NCI-H1417 treated with DMSO at 0.1 percent for 48 hours (cell line): ENCODE data around the gene ZMYND8.
"Not testable (repeated sequence)": the region's sequence is repeated elsewhere in the genome, so short reads cannot be mapped to it uniquely, and the experiment has no call there.

Experiments used
- DNase-seq: peaks from one replicate; lab custom pipeline; 2025; lab: John Stamatoyannopoulos, UW

Gene ZMYND8

DNA sequence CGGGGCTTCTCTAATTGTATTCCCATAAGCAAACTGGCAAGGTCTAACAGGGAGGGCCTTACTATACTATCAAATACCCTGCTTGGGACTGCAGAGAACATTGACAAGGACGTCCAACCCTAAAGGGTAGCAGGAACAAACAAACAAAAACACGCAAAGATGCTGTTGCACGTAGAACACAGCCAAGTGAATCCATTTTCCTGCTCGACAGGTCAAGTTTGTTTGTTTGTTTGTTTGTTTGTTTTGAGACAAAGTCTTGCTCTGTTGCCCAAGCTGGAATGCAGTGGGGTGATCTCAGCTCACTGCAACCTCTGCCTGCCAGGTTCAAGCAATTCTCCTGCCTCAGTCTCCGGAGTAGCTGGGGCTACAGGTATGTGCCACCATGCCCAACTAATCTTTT, 91.3 kb downstream of the ZMYND8 start:
- no peak for DNase-seq

DNA sequence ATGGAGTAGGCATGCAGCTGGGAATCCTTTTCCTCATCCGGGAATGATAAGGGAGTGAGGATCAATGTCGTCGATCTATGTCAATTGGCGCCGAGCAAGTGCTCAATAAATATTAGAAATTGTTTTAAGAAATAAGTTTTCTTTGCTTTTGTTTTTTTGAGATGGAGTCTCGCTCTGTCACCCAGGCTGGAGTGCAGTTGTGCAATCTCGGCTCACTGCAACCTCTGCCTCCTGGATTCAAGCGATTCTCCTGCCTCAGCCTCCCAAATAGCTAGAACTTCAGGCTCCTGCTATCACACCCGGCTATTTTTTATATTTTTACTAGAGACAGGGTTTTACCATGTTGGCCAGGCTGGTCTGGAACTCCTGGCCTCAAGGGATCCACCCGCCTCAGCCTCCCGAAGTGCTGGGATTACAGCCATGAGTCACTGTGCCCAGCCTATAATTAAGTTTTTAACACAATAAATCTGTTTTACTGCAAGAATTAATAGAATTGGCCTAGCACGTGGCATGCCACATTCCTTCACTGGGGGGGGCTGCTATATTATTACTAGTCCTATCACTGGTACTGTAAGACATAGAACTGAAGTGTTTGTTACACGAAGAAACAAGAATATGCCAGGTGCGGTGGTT, 92.2 kb downstream of the ZMYND8 start:
- not testable (repeated sequence) for DNase-seq

DNA sequence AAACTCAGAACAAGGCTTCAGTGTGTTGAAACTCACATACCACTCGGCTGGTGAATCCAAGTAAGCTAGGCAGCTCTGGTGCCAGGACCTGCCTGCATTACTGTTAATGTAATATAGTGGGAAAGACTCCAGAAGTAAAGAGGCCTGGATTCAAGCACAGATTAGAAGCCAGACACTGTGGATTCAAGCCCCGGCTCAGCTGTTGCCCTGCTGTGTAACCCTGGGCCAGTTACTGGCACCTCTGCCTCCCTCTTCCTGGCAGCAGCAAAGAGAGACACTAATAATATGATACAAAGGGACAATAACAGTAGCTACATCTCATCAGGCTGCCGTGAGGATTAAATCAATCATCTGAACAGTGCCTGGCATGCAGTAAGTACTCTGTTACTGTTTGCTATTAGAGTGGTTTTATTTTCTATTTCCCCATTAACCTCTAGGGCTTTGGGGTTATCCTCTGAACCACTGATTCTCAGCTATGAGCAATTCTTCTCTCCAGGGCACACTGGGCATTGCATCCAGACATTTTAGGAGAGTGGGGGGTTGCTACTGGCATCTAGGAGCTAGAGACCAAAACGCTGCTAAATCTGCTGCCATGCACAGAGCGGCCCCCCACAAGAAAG, 92.9 kb downstream of the ZMYND8 start:
- no peak for DNase-seq

DNA sequence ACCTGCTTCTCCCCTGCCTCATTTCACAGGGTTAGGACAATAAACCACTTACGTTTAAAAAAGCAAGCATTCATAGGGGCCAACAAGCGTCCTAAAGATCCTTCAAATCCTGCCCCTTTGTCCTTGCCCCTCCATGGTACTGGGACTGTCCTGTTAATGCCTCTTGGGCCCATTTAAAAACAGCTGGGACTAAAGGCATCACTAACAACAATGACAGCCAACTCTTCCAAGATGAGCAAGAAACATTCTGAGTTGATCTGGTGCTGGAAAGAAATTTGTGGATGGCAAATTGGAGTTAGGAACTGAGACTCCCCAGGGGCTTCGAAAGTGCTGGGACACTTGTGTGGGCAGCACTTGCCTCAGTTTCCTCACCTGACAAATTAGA, 93.4 kb downstream of the ZMYND8 start:
- DNase-seq = no peak

DNA sequence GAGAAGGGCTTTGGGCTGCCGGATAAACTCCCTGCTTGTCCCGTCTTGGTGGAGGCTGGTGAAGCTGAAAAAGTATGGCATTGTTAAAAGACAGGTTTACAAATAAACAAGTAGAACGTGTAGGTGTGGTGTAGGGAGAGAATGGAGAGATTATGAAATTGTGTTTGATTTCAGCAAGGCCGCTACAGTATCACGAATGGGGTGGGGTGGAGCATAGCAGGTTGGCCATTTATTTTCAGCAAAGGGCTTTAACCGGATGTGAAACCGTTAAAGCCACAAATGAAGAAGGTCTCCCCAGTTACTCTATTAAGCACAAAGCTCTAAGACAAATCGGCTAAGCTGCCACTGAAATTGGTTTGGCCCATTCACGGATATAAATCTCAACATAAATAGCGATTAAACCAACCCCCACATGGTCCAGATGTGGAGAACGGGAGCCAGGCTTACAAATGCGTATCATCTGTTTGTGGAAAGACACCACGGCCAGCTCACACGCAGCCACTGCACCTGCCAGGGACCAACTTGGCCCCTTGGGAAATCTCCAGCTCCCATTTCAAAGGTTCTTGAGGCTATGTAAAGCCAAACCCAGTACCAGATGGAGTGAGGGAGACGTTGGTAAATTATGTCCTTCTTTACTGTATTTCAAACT, 94.0 kb downstream of the ZMYND8 start:
- no peak for DNase-seq

DNA sequence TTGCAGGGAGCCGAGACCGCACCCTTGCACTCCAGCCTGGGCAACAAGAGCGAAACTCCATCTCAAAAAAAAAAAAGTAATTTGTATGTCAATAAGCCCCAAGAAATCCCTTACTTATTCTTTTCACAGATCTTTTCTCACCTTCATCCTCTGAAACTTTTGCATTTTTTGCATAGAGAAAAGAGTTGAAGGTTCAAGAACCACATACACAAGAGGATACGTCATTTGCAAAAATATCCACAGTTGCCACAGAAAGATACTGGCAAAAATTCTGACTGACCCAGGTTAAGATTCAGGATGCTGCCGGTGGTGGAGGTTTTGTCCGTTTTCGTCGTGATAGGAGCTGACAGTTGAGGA, 94.5 kb downstream of the ZMYND8 start:
- no peak for DNase-seq

DNA sequence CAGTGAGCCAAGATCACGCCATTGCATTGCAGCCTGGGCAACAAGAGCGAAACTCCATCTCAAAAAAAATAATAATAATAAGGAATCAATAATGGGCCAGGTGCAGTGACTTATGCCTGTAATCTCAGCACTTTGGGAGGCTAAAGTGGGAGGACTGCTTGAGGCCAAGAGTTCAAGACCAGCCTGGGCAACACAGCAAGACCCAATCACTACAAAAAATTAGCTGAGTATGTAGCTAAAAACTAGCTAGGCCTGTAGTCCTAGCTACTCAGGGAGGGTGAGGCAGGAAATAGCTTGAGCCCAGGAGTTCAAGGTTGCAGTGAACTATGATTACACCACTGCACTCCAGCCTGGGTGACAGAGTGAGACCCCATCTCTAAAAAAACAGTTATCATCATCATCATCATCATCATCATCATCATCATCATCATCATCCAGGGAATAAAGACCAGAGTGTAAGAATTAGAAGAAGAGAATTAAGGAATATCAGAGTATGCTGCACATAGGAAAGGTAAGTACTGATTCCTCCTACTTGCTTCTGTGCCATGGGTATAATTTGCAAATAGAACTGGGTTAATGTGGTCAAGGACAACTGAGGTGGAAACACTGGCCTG, 95.2 kb downstream of the ZMYND8 start:
- DNase-seq = not testable (repeated sequence)

DNA sequence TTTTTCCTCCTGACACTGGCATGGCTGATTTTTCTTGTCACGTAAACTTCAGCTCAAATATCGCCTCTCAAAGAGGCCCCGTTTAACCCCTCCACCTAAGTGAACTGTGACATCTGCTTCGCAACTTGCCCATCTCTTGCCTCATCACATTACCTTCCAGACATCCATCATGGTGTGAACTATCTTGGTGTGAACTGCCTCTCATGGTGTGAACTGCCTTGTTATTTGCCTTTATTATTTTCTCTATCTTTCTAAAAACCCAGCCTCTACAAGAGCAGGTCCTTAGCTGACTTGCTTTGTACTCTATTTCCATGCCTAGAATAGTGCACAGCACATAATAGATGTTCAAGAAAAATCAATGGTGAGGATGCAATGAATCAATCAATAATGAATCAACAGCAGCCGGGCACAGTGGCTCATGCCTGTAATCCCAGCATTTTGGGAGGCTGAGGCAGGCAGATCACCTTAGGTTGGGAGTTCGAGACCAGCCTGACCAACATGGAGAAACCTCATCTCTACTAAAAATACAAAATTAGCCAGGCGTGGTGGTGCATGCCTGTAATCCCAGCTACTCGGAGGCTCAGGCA, 95.9 kb downstream of the ZMYND8 start:
- DNase-seq = not testable (repeated sequence)

DNA sequence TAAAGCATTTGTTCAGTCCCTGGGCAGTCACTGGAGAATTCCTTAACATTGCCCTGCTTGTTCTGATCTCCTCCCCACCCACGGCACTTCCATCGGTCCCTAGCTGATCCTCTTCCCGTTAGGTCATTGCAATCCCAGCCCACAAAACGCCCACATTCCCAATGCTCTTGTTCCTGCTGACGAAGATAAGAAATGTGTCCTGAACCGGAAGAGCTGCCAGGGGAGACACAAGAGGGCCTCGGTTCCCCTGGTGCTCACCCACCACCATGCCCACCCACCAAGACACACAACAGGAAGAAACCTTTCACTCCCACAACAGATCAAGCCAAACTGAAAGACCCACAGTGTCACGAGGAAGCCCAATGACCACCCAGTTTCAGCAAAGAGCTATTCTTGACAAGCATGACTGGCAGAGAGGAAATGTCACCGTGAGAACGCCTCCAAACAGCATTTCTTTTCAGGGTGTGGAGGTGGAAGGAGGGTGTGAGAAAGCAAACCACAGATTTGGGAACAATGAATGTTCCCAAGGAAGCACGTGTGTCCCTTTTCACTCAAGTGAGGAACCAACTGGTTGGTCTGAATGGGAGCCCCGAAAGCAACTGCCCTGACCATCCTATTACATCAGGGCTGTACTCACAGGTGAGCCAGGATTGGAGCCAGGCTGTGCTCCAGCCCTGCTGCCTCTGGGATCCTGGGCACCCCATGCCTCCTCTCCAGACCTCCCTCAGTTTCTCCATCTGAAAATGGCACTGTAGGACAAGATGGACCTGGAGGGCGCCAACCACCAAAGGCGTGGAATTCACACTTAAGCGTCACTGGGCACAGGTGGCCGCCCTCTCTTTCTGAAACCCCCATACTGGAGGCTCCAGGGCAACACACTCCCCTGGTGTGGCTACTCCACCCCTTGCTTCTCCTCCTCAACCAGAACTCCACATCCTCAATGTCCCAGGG, 97.5 kb downstream of the ZMYND8 start:
- no peak for DNase-seq

DNA sequence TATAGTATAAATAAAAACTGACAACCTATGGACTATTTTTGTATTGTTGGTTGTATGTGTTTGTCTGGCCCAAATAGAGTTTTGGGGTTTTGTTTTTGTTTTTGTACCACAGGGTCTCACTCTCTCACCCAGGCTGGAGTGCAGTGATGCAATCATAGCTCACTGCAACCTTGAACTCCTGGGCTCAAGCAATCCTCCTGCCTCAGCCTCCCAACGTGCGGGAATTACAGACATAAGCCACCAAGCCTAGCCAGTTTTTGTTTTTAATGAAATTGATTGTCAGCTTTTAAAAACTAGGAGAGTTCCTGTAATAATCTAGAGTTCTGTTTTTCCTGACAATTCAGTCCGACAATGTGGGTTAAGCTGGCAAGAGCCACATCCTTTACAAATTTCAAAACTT, 98.7 kb downstream of the ZMYND8 start:
- DNase-seq = no peak

DNA sequence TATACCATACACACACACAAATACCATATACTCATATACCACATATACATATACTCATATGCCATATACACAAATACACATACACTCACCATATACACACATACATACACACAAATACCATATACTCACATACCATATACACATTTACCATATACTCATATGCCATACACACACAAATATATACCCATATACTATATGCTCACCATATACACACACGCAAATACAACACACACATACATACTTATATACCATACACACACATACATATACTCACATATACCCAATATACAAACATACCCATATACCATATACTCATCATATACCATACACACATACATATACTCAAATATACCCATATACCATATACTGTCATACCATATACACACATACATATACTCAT, 99.2 kb downstream of the ZMYND8 start:
- DNase-seq = no peak

DNA sequence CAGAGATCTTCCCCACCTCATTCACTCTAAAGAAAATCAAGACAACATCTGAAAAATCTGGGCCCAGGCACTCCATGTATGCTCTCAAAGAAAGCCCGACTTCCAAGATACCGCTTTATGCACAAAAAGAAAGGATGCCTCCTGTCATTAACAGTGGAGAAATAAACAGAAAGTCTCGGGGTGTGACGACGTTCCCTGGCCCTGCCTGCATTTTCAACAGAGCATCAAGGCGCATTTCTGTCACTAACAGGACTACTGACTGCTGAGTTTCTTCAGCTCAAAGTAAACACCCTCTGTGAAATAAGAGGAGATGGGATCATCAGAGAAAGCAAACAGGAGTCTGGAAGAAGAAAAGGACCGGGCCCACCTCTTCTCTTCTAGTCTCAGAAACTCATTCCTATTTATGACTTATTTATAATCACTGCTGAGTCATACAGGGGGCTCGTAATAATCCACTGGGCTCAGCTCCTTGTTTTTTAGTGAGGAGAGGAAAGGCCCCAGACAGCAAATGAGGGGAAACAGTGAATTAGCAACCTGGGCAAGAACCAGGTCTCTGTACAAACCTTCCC, 99.7 kb downstream of the ZMYND8 start:
- DNase-seq = no peak

DNA sequence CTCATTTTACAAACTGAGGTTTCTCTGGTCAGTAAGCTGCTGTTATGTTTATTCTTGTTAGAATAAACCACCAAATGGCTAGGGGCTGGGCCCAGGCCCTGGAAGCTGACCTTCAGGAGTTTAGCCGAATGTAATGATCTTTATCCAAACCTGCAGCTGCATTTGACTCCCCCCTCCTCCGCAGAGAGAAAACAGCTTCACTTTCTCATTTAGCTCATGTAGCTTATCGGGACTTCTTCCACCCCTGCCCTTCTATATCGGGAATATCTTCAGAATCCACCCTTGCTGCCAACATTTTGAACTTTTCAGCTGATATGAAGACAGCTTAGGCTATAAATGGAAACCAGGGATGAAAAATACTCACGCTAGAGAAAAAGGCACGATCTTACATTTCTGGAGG, 102.6 kb downstream of the ZMYND8 start:
- DNase-seq = no peak

DNA sequence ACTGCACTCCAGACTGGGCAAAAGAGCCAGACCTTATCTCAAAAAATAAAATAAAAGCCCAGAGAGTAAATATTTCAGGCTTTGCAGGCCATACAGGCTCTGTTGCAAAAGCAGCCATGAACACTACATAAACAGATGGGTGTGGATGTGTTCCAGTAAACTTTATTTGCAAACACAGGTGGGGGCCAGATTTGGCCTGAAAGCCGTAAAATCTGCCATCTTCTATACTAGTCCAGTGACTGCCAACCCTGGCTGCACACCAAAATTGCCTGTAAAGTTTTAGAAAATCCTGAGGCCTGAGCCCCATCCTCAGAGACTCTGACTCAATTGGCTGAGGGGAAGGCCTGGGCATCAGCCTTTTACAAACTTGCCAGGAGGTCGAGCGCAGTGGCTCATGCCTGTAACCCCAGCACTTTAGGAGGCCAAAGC, 103.6 kb downstream of the ZMYND8 start:
- DNase-seq = no peak

DNA sequence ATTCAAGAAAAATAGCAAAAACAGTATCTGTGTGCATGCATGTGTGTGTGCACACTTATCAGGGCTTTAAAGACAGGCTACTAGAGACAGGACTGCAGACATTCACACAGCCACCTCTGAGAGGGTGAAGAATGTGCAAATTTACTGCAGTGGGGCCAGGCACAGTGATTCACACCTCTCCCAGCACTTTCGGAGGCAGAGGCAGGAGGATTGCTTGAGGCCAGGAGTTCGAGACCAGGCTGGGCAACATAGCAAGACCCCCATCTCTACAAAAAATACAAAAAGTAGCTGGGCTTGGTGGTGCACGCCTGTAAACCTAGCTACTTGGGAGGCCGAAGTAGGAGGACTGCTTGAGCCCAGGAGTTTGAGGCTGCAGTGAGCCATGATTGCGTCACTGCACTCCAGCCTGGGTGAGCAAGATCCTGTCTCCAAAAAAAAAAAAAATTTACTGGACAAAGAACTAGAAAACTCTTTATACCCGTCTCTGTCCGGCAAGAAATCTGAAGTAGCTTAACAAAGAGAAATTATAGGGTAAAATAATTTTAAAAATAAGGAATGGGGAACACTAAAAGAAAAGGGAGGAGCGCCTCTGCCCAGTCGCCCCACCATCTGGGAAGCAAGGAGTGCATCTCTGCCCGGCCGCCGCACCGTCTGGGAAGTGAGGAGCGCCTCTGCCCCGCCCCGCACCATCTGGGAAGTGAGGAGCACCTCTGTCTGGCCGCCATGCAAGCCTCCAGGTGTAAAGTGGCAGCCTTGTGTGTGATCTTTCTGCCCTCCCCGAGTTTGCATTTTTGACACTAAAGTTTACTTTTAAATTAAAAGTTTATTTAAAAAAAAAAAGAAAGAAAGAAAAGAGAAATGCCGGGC, 105.1 kb downstream of the ZMYND8 start:
- no peak for DNase-seq

DNA sequence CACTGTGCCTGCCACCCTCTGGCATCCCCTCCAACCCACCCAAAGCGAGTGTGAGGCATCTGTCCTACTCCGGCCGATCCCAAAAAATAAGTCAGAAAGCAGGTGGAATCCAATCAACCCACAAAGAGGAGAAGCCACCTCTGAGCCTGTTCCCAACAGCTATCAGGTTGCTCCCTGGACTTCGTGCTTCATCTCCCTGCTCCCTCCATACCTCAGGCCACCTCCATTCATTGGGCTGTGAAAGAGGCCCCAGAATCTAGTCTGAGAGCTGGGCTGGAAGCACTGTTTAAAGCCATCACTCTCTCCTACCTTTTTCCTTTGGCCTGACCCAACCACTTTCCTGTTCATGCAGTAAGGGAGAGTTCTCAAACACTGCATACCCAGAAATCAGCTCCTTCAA, 106.1 kb downstream of the ZMYND8 start:
- no peak for DNase-seq

DNA sequence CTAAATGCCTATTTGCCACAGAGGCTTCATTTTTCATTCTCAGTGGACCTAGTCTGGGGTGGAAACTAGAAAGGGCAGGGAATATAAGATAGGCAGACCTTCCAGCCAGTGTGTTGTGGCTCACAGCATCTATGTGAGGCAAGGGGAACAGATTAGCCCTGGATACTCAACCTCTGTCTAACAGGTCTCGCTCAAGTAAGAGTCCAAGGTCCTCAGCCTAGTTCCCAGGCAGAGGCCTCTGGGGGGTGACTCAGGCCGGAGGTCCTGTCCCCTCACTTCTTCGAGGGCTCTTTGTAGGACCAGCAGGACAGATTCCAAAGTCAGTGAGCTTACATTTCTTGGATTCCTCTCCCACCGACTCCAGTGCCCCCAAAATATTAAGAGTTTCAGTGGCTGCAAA, 106.6 kb downstream of the ZMYND8 start:
- DNase-seq = no peak

DNA sequence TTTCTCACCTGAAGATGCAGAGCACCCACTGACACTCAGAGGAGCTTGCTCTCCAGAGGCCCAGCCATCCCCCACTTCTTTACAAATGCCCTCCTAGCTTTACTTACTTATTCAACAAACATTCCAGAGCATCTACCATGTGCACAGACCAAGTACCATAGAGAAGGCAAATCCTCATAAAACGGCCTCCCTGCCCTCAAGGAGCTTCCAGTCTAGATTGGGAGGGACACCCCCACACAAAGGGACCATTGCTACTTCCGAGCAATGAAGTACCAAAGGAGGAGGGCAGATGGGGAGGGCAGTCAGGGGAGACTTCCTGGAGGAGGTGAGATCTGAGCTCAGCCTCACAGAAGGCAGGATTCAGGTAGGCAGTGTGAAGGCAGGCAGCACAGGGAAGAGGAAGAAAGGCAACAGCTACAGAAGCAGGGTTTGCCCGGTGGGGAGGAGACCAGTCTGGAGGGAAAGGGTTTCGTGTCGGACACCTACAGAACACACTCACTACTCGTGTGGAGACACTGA, 108.0 kb downstream of the ZMYND8 start:
- no peak for DNase-seq

DNA sequence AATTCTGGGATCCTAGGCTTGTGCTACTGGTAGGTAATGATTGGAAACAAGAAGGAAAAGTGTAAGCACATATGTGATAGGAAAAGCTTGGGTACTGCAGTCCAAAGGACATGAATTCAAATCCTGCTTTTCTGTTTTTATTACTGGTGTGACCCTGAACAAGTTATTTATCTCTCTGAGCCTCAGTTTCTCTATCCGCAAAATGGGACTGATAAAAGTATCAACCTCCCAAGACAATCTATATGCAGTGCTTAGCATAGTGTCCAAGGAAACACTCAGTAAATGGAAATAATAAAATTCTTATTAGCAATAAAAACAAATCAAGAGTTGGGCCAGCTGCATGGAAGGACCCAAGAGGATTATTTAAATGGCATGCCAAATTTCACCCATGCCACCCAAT, 108.5 kb downstream of the ZMYND8 start:
- DNase-seq = no peak

DNA sequence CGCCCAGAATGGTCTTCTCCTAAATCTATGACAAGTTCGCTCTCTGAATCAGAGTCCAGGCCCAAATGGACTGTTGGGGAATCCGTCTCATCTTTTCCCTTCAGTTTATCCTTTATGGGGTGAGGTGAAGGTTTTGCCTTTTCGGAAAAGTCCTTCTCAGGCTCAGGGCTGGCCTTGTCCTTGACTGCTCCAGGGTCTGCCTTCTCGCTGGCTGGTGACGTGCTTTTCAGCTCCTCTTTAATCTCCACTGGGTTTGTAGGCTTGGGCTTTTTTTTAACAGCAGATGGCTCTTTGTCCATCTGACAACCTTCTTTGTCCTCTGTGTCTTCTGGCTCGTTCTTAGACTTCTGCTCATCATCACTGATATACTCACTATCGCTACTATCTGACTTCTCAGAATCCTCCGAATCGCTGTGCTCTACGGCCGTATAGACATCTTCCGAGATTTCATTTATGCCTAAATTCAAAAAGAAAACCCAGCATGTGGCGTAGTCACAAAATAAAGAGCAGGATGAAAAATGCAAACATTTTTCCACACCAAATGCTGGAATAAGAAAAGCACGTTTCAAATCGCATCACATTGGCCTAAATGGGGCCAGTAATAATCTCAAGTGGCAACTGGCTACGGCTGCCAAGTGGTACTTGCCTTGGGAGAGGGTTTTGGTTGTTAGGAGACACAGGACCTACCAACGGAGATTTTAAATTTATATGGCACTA, 110.3 kb downstream of the ZMYND8 start:
- DNase-seq = no peak
